HG03095 (cell line): Measurements from ENCODE around the gene VWA5B2.
A peak's percentile ranks its signal among the peaks of the same experiment; 100 is the strongest.
"Not testable (repeated sequence)": the region's sequence is repeated elsewhere in the genome, so short reads cannot be mapped to it uniquely, and the experiment has no call there.

Source experiments
- ATAC-seq: cut with Tn5 transposase; IDR thresholded peaks from one replicate; pipeline ENCODE4 v1.9.1; 2021; ENCODE audit warnings: moderate library complexity; ENCODE audit not compliant: unreplicated experiment

Gene VWA5B2

DNA sequence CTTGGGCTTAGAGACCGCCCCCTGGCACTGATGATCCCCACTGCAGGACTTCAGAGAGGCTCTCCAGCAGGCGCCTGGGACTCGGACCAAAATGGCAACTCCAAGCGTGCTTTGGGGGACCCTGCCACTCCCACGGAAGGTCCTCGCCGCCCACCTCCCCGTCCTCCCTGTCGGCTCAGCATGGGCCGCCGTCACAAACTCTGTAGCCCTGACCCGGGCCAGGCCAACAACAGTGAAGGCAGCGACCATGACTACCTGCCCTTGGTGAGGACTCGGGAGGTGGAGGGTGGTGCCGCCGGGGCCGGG lies 11.7 kb downstream of the VWA5B2 start:
- ATAC-seq, result no peak

DNA sequence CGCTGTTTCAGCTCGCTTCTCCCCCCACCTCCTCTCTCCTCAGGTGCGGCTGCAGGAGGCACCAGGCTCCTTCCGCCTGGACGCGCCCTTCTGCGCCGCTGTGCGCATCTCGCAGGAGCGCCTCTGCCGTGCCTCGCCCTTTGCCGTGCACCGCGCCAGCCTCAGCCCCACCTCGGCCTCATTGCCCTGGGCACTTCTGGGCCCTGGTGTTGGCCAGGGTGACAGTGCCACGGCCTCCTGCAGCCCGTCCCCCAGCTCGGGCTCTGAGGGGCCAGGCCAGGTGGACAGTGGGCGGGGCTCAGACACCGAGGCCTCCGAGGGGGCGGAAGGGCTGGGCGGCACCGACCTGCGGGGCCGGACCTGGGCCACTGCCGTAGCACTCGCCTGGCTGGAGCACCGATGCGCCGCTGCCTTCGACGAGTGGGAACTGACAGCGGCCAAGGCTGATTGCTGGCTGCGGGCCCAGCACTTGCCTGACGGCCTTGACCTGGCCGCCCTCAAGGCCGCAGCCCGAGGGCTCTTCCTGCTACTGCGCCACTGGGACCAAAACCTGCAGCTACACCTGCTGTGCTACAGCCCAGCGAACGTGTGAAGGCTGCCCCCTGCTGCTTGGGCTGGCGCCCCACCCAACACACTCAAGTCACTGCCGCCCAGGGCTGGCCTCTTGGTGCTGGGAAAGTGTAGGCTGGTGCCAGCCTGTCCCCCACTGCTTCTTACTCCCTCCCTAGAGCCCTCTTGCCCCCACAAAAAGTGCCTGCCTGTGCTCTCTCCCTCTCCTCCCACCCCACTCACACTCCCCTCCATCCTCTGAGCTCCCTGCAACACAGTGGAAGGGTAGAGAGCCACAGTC lies 12.3 kb downstream of the VWA5B2 start:
- ATAC-seq, result no peak

DNA sequence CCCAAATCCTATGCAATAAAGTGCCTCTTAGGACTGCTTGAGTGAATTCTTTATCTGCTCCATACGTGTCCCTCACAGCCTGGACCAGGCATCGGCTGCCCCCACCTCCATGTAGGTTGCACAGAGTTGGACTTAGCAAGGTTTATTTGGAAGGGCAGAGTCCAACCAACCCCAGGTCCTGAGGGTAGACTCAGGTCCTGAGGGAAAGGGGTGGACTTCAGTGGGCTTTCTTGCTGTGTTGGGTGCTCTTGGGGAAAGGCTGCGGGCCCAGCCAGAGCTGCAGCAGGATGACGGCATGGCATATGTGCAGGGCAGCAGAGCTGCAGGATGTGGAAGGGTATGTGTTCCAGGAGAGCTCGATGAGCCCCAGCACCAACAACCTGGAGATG lies 12.9 kb downstream of the VWA5B2 start:
- ATAC-seq, result no peak

DNA sequence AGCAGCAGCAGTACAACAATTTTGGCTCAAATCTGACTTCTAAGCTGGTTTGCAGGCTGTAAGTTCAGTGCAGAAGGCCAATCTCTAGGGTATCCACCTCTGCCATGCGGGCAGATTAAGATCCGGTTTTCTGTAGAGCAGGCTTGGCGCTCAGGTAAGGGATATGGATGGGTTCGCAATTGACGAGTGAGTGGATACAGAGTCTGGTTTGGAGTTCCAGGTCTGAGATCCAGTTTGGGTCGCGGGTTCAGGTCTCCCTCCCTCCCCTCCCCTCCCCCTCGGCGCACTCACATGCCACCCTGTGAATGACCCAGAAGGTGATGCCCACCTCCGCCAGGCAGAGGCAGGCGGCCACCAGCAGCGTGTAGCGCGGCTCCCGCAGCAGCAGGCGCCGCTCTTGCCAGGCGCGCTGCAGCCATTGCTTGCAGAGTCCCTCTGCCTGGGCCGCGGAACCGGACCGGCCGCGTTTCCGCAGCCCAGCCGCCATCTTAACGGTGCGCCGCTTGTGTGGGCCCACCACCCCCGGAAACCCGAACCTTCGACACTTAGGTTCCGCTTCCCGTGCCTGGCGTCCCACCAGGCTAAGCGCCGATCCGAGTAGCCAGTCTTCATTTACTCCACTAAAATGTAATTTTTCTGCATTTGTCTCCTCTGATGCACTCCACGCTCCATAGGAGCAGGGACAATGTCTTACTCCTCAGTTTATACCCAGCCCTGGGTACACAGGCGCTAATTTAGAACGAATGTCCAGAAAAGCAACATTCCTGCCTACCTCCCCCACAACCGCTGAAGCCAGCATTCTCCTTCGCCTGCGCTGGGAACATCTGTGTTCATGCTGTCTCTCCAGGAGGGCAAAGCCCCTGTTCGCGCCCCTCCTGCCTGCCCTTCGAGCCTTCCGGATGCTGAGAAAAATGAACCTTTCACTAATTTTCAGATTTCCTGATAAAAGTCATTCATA lies 19.3 kb downstream of the VWA5B2 start, which contains the start of gene ALG3:
Gene ALG3 (minus strand): TSS at position 509 of the 958 bp plus-strand sequence. CDS start 22 bp downstream, at position 487.
- peak; percentile 48 for ATAC-seq

DNA sequence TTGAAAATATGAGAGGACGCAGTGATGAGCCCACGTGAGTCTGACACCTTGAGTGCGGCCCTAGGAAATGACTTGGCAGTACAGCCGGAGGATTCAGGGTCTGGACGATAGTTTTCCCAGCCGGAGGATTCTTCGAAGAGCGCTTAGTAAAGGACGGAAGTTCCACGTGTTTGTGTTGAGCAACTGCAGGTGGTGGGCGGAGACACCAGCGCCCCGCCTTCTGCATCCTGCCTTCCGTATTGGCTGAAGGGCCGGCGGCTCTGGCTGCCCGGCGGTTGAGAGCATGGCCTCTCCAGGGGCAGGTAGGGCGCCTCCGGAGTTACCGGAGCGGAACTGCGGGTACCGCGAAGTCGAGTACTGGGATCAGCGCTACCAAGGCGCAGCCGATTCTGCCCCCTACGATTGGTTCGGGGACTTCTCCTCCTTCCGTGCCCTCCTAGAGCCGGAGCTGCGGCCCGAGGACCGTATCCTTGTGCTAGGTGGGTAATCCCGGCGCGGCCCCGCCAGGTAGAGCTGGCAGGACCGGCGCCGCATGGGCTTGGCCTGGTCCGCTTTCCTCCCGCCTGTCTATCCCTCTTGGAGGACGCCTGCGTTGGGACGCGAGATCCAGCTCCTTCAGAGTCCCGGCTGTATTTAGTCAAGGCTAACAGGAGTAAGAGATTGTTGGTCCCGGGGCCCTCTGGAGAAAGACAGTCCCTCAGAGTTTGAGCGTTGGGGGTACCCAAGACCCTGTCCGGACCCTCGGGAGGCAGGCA lies 20.2 kb downstream of the VWA5B2 start, which contains the start of gene EEF1AKMT4:
Gene EEF1AKMT4 (plus strand): TSS at position 261 of the 755 bp plus-strand sequence. CDS start 23 bp downstream, at position 284.
- ATAC-seq, result peak; percentile 89

DNA sequence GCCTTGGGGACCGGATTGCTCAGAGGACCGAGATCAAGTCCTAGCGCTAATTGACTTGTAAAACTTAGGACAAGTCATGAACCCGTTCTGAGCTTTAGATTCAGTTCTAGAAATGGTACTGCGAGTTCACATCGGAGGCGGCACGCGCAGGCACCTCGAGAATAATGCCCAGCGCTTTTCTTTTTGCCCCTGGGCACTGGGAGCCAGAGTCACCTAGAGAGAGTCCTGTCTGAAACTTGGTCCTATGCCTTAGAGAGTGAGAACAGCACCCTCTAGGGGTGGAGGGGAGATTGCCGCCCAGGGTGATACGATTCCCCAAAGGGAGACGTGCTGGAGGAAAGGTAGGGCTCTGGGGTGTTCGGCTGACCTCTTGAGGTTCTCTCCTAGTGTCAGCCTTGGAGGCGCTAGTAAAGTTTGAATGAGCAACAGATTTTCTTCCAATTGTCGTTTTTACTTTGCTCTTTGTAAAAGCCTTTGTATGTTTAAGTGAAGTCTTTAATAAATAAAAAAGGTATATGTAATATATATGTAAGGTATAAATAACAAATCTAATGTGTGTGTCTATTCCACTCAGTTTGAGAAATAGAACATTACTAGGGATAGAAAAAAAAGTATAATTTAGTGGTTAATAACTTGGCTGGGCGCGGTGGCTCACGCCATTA lies 20.9 kb downstream of the VWA5B2 start:
- ATAC-seq, result peak; percentile 75

DNA sequence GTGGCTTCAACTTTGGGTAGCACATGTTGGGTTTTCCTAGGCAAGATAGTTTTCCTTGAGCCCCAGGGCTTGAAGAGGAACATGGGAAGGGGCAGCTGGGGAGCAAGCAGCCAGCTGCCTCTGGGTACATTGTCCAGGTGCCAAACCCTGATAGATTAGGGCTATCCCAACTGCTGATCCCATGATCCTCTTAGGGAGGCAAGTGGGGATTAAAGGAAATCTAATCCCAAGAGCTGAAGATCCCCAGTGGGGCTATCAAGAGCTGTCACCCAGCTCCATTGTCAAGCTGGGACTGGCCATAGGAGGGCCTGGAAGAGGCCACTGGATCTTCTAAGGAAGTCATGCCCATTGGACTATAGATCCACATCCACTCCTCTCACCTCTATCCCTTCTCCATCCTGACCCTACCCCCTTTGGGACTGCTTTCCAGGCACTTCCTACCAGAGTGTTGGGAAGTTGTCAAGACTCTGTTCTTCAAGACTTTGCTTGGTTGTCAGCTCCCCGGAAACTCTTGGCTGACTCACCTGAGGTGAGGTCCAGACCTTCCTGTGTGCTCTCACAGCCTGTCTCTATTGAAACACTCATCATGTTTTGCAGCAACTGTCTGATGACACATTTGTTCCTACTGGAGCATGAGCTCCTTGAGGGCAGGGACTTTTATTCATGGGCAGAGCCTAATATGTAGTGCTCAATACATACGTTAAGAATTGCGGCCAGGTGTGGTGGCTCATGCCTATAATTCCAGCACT lies 26.1 kb downstream of the VWA5B2 start:
- ATAC-seq, result no peak

DNA sequence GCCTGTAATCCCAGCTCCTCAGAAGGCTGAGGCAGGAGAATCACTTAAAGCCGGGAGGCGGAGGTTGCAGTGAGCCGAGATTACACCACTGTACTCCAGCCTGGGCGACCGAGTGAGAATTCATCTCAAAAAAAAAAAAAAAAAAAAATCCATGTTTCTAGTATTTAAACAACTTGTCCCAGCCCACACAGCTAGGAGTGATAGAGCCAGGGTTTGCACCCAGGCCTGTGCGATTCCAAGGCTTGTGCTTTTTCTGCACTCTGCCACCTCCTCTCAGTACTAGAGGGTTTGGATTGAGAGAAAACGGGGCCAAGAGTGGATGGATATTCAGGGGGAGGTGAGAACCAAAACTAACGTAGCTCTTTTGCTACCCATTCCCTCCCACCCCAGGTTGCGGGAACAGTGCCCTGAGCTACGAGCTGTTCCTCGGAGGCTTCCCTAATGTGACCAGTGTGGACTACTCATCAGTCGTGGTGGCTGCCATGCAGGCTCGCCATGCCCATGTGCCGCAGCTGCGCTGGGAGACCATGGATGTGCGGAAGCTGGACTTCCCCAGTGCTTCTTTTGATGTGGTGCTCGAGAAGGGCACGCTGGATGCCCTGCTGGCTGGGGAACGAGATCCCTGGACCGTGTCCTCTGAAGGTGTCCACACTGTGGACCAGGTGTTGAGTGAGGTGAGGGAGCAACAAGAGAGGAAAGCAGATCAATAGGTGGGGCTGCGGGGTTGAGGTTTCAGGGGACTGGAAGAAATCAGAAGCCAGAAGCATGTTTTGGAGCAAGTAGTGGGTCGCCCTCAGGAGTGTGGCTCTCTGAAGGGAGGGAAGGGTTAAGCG lies 27.9 kb downstream of the VWA5B2 start:
- no peak for ATAC-seq

DNA sequence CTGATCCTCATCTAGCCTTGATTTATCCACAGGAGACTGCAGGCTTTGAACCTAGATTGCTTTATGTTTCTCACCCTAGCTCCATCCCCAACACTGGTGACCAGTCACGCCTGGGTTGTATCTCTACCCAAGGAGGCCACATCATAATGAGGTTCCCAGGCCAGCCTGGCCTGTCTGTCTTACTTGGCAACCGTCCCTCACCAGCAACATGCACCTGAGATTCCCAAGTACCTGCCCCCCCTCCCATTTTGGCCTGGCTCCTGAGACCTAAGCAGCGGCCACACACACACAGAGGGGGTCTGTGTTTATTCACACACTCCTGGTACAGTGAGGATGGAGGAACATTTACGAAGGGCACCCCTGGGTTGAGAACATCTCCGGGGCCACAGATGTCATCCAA lies 29.5 kb downstream of the VWA5B2 start:
- ATAC-seq, result no peak

DNA sequence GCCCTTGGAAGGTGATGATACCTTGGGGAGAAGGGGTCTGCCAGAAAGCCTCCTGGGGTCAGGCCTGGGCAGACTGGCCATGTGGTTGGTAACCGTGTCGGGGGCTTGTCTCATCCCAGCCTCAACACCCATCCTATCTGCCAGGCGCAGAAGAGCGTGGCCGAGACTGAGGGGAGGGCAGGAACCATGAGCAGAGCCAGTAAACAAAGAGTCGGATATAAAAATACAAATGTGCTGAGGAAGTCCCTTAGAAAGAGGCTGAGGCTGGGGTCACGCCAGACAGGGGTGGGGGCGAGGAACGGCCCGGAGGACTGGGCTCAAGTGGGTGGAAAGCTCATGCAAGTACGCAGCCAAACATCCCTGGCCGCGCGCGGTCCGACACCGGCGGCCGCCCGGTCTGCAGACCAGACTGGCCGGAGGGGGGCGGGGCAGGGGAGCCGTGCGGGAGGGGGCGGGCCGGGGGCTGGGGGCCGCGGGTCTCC lies 30.1 kb downstream of the VWA5B2 start:
- ATAC-seq, result no peak

DNA sequence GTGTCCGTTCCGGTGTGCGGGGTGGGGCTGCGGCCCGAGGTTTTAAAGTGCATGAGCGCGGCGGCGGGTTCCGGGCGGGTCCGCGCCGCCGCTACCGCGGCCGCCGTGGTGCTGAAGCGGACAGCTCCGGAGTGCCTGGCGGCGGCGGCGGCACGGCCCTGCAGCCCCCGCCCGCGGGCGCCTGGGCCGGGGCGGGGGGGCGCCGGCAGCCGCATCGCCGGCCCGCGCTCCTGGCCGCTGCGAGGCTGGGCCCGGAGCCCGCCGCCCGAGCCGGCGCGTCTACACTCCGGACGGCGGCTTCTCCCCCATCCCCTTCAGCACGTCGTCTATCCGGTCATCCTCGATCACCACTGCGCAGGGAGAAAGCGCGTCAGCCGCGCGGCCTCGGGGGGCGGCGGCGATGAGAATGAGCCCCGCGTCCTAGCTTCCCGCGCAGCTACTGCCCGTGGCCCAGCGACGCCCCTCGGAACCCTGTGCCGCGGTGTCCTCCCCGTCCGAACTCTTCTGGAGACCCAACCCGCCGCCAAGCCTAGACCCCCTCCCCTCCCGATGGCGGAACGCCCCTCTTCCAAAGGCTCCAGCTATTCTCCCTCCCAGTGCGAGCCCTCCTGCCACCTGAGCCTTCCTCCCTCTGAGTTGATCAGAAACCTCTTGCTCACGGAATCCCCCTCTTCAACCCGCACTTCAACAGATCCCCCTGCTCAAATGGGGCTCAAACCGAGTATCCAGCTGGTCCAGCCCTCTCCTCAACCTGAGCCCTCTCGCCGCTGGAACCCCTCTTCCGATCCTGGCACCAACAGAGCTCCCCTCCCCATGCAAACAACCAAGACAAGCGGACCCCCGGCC lies 30.7 kb downstream of the VWA5B2 start:
- ATAC-seq, result no peak

DNA sequence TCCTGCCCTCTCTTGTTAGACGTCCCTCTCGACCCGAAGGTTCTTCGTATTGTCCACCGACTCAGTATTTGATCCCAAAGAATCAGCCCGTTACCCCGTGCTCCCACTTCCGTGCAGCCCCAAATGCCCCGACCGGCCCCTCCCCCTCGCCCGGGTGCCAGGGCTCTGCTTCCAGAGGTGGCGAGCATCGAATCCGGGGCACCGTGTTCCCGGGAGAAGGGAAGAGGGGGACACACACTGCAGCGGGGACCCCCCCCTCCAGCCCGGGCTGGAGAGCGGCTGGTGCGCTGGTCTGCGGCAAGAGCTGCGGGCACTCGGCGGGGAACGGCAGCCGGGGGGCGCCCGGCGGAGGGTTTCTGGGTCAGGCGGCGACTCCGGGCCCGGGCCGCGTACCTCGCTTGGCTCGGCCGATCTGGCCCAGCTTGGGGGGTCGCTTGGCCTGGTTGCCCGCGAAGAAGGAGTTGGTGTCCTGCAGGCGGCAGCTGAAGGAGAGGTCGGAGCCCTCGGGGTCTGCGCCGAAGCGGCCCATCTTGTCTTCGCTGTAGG lies 31.4 kb downstream of the VWA5B2 start:
- ATAC-seq, result no peak

DNA sequence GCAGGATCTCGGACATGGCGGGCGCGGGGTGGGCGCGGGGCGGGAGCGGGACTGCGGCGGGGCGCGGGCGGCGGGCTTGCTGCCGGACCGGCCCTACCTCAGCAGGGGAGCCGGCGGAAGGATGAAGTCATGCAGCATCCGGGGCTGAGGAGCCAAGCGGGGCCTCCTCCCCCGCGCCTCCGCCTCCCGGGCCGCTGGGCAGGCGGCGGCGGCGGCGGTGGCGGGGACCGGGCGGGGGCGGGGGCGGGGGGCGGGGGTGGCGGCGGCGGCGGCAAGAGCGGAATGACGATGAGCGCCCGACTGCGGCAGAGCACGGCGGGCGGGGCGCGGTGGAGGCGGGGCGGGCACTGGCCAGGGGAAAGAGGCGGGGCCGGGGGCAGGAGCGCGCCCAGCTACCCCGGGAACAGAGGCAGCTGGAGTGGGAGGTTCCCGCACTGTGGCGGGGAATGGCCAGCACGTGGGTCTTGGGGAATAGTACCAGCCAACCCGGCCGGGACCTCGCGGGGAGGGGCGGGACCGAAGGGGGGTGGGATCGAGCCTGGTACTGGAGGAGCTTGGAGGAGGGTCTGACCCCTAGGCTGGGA lies 32.0 kb downstream of the VWA5B2 start, which contains the start of gene CAMK2N2:
Gene CAMK2N2 (minus strand): TSS at position 284 of the 584 bp plus-strand sequence. CDS start 268 bp downstream, at position 16.
- ATAC-seq, result no peak

DNA sequence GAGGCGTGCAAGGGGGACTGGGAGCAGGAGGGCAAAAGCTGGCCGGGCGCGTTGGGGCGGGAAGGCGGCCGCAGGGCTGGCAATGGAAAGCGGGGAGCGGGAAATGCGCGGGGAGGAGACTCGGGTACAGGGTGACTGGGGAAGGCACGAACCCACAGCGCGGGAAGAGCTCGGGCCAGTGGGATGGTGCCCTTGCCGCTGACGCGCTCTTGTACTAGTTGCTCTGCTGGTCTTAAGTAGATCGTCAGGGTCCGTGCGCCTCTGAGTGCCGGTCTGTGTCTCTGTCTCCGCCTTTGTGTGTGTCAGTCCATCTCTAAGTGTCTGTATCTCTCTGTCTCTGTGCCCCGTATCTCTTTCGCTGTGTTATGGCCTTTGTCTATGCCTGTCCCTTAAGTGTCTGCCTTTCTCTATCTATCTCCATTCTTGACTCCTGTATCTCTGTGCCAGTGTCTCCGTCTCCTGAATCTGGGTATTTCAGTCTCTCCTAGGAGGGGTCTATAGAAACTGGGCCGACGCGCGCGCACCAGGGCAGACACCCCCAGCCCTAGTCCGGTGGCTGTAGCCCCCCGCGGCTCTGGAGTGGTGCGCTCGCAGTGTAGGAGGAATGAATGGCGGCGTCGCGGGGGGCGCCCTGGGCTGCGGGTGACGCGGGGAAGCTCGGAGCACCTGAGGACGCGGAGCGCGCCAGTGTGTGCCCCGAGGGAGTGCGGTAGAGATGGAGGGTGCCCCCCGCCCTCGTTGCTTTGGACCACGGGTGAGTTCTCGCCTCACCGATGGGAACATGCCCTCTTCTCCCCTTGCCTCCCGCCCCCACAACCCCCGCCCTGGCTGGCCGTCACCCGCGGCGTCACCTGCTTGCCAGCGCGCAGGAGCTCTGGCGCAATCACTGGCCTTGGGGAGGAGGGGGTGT lies 32.7 kb downstream of the VWA5B2 start:
- no peak for ATAC-seq

DNA sequence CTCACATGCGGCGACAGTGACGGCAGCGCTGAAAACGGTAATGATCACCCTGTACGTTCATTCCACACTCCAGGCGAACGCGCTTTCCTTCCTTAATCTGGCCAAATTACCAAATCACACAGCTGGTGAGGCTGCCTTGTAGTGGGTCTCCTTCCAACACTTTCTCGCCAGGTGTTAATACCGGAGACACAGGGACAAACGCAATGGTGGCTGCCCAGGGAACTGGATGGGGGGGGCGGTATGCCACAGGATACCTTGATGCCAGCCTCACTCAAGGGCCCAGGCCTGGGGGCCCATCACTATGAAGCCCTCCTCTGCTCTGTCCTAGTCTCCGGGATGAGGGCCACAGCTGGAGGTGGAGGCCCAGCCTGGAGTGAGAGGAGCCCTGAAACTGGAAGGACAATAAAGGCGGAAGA lies 33.4 kb downstream of the VWA5B2 start:
- ATAC-seq, result no peak

DNA sequence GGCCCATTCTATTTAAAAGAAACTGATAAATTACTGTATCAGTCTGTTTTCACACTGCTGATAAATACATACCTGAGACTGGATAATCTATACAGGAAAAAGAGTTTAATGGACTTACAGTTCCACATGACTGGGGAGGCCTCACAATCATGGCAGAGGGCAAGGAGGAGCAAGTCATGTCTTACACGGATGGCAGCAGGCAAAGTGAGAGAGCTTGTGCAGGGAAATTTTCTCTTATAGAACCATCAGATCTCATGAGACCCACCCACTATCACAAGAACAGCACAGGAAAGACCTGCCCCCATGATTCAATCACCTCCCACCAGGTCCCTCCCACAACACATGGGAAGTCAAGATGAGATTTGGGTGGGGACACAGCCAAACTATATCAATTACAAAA lies 37.9 kb downstream of the VWA5B2 start:
- ATAC-seq, result not testable (repeated sequence)
